Measurements from ENCODE around the gene ITPRIP. TPM values are rescaled to one million over a fixed set of nuclear protein-coding genes. Genes with fewer than 3 reads are reported as not detected.

Gene ITPRIP
- total and polyA plus RNA-seq, 8 donors: 16.6 to 29.2 (median 17.9) TPM

- H3K4me1 ChIP-seq: peaks cover 0 to 45% of the 10 kb centered on the region in 2 donors
- no peak for ATAC-seq
Observed at GRCh38 chr10:104304927-104305326, 33.3 kb downstream of the ITPRIP start.

GRCh38 chr10:104304356-104304745 lies 33.9 kb downstream of the ITPRIP start:
- Histone ChIP-seq H3K4me3 (no peak overlapping the region), H3K4me1 (peaks cover 5 to 45% of the 10 kb centered on the region in 2 donors), H3K27ac (no peak overlapping the region), H3K27me3 (no peaks in the 10 kb centered on the region), H3K36me3 (peaks cover 0 to 18% of the 10 kb centered on the region in 2 donors), H3K9me3 (no peaks in the 10 kb centered on the region)
- intact Hi-C loops (cut with DNase I): no loop called here
- DNase-seq (no peak), ATAC-seq (no peak)
- no peak for TF ChIP-seq CTCF (IDR thresholded peaks at IDR 0.05)

More at GRCh38 chr10:104304927-104305326, 33.3 kb downstream of the ITPRIP start:
- intact Hi-C loops (cut with DNase I): no loop called here
- no peak for TF ChIP-seq CTCF (IDR thresholded peaks at IDR 0.05)
- no peaks in the 10 kb centered on the region for H3K9me3 ChIP-seq
- no peak for DNase-seq
- no peak overlapping the region for H3K4me3 ChIP-seq
- no peak overlapping the region for H3K27ac ChIP-seq
- H3K27me3 ChIP-seq: no peaks in the 10 kb centered on the region
- H3K36me3 ChIP-seq: peaks cover 0 to 24% of the 10 kb centered on the region in 2 donors

- DNase-seq: no peak
- no peak for TF ChIP-seq CTCF (IDR thresholded peaks at IDR 0.05)
- no peak for ATAC-seq
- H3K4me3 ChIP-seq: no peak overlapping the region
- H3K27me3 ChIP-seq: no peaks in the 10 kb centered on the region
- no peaks in the 10 kb centered on the region for H3K9me3 ChIP-seq
- H3K36me3 ChIP-seq: peaks cover 0 to 15% of the 10 kb centered on the region in 2 donors
- H3K27ac ChIP-seq: no peak overlapping the region
- H3K4me1 ChIP-seq: peaks cover 6 to 45% of the 10 kb centered on the region in 2 donors
- intact Hi-C loops (cut with DNase I): no loop called here
Observed at GRCh38 chr10:104303594-104304355, 34.5 kb downstream of the ITPRIP start.

GRCh38 chr10:104301907-104302690 lies 36.2 kb downstream of the ITPRIP start:
- Histone ChIP-seq H3K4me1 (peaks cover 6 to 45% of the 10 kb centered on the region in 2 donors), H3K27me3 (no peaks in the 10 kb centered on the region), H3K27ac (no peak overlapping the region), H3K4me3 (no peak overlapping the region), H3K36me3 (no peaks in the 10 kb centered on the region), H3K9me3 (no peaks in the 10 kb centered on the region)
- no peak for ATAC-seq
- no peak for DNase-seq
- intact Hi-C loops (cut with DNase I): no loop called here
- TF ChIP-seq CTCF (IDR thresholded peaks at IDR 0.05): no peak

- no peak overlapping the region for H3K4me3 ChIP-seq
- H3K27ac ChIP-seq: peak overlapping the region; percentile 67 to 78
- DNase-seq (peak in 1 of 4 donors; percentile 79), ATAC-seq (peak; percentile 43)
- intact Hi-C loops (cut with DNase I): no loop called here
- H3K27me3 ChIP-seq: no peaks in the 10 kb centered on the region
- H3K9me3 ChIP-seq: no peaks in the 10 kb centered on the region
- peaks cover 6 to 34% of the 10 kb centered on the region in 2 donors for H3K4me1 ChIP-seq
- H3K36me3 ChIP-seq: no peaks in the 10 kb centered on the region
- no peak for TF ChIP-seq CTCF (IDR thresholded peaks at IDR 0.05)
Observed at GRCh38 chr10:104300736-104301292, 37.5 kb downstream of the ITPRIP start.

All from left lung (tissue), 10 donors.